Measurements from ENCODE around the gene LGALS7. TPM values are rescaled to one million over a fixed set of nuclear protein-coding genes. Genes with fewer than 3 reads are reported as not detected.

The LGALS7 gene
- total and polyA plus RNA-seq, 7 experiments from 2014 or later, result not detected

DNA sequence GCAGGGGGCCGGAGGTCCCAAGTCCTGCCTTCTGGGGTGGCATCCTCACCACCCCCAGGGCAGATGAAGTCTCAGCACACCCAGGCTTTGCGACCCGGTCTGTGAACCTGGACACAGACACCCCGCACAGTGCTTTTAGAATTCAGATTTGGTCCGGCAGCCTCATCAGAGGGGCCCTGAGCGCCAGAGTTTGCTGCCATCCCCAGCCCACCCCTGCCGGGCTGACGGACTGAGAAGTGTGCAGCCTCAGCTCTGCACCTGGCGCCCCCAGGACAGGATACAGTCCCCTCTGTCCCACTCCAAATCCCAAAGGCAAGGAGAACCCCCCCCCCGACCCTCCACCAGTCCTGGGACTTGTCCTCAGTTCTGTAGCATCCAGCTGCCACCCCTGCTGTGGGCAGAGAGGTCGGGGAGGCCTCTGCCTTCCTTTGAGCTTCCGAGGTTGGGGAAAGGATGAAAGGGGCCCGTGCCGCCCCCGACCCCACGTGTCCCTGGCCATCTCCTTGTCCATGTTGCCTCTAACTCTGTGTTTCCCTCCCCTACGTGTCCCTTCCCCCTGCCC, 45.9 kb downstream of the LGALS7 start:
- intact Hi-C loops (cut with micrococcal nuclease), result no loop called here

GRCh38 chr19:38726761-38727301, 46.5 kb downstream of the LGALS7 start:
- Histone ChIP-seq H3K36me3 (ENCODE audit: control insufficient read depth in 2 of 3, insufficient read depth in 3 of 3, low read length in 3 of 3) (peaks cover 0 to 49% (median 0%) of the 10 kb centered on the region in 3 experiments), H3K27me3 (ENCODE audit: control insufficient read depth in 2 of 2, insufficient read depth in 2 of 2, low read length in 2 of 2) (no peaks in the 10 kb centered on the region), H3K27ac (ENCODE audit: low read depth, low read length) (no peak overlapping the region), H3K9me3 (ENCODE audit: control insufficient read depth in 2 of 3, low read length in 3 of 3) (no peaks in the 10 kb centered on the region), H3K4me3 (ENCODE audit: low read length) (no peak overlapping the region), H3K4me1 (ENCODE audit: control insufficient read depth in 2 of 2, insufficient read depth in 2 of 2, low read length in 2 of 2) (no peaks in the 10 kb centered on the region)
- no peaks in the 10 kb centered on the region for H3K9me3 Mint-ChIP-seq
- intact Hi-C loops (cut with micrococcal nuclease), result no loop called here
- no peak overlapping the region for H3K27ac Mint-ChIP-seq
- POLR2A ChIA-PET, result no interaction called here
- CTCF ChIA-PET, result interaction anchor here (0.5 to 0.6 kb wide), 2 partner anchors 15 to 23 kb away, joined by 3 to 4 read pairs; no protein-coding TSS in a partner anchor
- H3K4me1 Mint-ChIP-seq, result peaks cover 0 to 19% (median 4%) of the 10 kb centered on the region in 7 donors
- H3K4me3 Mint-ChIP-seq, result no peak overlapping the region
- H3K36me3 Mint-ChIP-seq, result peaks cover 0 to 12% (median 0%) of the 10 kb centered on the region in 5 donors
- ATAC-seq, result peak; percentile 72
- H3K27me3 Mint-ChIP-seq, result no peaks in the 10 kb centered on the region
- no peak for DNase-seq

More for the DNA sequence above, 45.9 kb downstream of the LGALS7 start:
- Histone ChIP-seq H3K27ac (ENCODE audit: low read depth, low read length) (no peak overlapping the region), H3K4me1 (ENCODE audit: control insufficient read depth in 2 of 2, insufficient read depth in 2 of 2, low read length in 2 of 2) (no peaks in the 10 kb centered on the region), H3K27me3 (ENCODE audit: control insufficient read depth in 2 of 2, insufficient read depth in 2 of 2, low read length in 2 of 2) (no peaks in the 10 kb centered on the region), H3K4me3 (ENCODE audit: low read length) (no peak overlapping the region), H3K36me3 (ENCODE audit: control insufficient read depth in 2 of 3, insufficient read depth in 3 of 3, low read length in 3 of 3) (peaks cover 0 to 44% (median 0%) of the 10 kb centered on the region in 3 experiments), H3K9me3 (ENCODE audit: control insufficient read depth in 2 of 3, low read length in 3 of 3) (no peaks in the 10 kb centered on the region)
- H3K4me3 Mint-ChIP-seq, result no peak overlapping the region
- no peaks in the 10 kb centered on the region for H3K9me3 Mint-ChIP-seq
- H3K36me3 Mint-ChIP-seq, result peaks cover 0 to 14% (median 0%) of the 10 kb centered on the region in 5 donors
- H3K4me1 Mint-ChIP-seq, result peaks cover 0 to 19% (median 4%) of the 10 kb centered on the region in 7 donors
- no peak for ATAC-seq
- POLR2A ChIA-PET, result no interaction called here
- no peak overlapping the region for H3K27ac Mint-ChIP-seq
- CTCF ChIA-PET, result interaction anchor here (0.5 kb wide), 1 partner anchor 14 kb away, joined by 3 read pairs; no protein-coding TSS in a partner anchor
- H3K27me3 Mint-ChIP-seq, result no peaks in the 10 kb centered on the region
- no peak for DNase-seq

DNA sequence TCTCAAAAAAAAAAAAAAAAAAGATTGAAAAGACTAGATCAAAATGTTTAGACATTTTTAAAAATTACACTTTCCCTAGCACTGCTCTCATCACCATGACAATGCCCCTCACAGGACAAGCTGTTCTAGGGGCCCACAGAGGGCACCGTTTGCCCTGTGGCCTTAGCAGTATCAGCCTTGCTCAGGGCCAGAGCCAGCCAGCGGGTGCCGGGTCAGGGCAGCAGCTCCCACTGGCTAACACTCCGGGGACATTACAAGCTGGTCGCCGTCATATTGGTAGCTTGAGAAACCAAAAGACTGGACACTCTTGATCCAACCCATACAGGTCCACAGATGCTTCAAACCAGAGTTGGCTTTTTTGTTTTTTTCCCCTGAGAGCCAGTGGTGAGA, 47.0 kb downstream of the LGALS7 start:
- H3K4me3 Mint-ChIP-seq, result no peak overlapping the region
- H3K36me3 Mint-ChIP-seq, result peaks cover 0 to 12% (median 0%) of the 10 kb centered on the region in 5 donors
- Histone ChIP-seq H3K9me3 (ENCODE audit: control insufficient read depth in 2 of 3, low read length in 3 of 3) (no peaks in the 10 kb centered on the region), H3K4me1 (ENCODE audit: control insufficient read depth in 2 of 2, insufficient read depth in 2 of 2, low read length in 2 of 2) (no peaks in the 10 kb centered on the region), H3K27me3 (ENCODE audit: control insufficient read depth in 2 of 2, insufficient read depth in 2 of 2, low read length in 2 of 2) (no peaks in the 10 kb centered on the region), H3K36me3 (ENCODE audit: control insufficient read depth in 2 of 3, insufficient read depth in 3 of 3, low read length in 3 of 3) (peaks cover 0 to 55% (median 0%) of the 10 kb centered on the region in 3 experiments), H3K4me3 (ENCODE audit: low read length) (no peak overlapping the region), H3K27ac (ENCODE audit: low read depth, low read length) (no peak overlapping the region)
- DNase-seq (no peak), ATAC-seq (no peak)
- peaks cover 0 to 19% (median 4%) of the 10 kb centered on the region in 7 donors for H3K4me1 Mint-ChIP-seq
- no peaks in the 10 kb centered on the region for H3K27me3 Mint-ChIP-seq
- ChIA-PET POLR2A (no interaction called here), CTCF (interaction anchor here (0.6 to 0.7 kb wide), 2 partner anchors 23 to 35 kb away, joined by 4 read pairs; no protein-coding TSS in a partner anchor)
- intact Hi-C loops (cut with micrococcal nuclease), result no loop called here
- no peak overlapping the region for H3K27ac Mint-ChIP-seq
- H3K9me3 Mint-ChIP-seq, result no peaks in the 10 kb centered on the region

DNA sequence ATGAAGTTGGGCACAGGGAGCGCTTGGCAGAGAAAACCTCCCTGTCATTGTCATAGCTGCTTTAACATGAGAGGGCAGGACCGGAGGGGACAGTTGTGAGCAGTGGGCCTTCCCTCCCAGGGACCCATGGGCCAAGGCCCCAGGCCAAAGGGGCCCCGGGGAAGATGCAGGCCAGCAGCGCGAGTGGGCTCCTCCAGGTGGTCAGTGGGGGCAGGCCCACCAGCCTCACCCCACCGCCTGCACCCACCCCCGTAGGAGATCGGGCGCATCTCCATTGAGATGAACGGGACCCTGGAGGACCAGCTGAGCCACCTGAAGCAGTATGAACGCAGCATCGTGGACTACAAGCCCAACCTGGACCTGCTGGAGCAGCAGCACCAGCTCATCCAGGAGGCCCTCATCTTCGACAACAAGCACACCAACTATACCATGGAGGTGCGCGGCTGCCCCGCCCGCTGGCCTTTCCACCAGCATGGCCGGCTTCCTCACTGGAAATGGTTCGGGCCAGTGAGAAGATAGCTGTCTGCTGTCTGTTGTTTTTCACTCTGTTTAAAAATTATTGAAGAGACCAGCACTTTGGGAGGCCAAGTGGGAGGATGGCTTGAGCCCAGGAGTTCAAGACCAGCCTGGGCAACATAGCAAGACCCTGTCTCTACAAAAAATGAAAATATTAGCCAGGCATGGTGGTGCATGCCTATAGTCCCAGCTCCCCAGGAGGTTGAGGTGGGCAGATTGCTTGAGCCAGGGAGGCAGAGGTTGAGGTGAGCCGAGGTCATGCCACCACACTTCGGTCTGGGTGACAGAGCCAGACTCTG, 47.6 kb downstream of the LGALS7 start:
- Mint-ChIP-seq H3K27me3 (no peaks in the 10 kb centered on the region), H3K36me3 (peaks cover 0 to 12% (median 0%) of the 10 kb centered on the region in 5 donors), H3K9me3 (no peaks in the 10 kb centered on the region), H3K4me3 (no peak overlapping the region), H3K27ac (no peak overlapping the region), H3K4me1 (peaks cover 0 to 19% (median 4%) of the 10 kb centered on the region in 7 donors)
- no peak for ATAC-seq
- H3K27ac ChIP-seq (ENCODE audit: low read depth, low read length), result no peak overlapping the region
- ChIA-PET CTCF (interaction anchor here (0.6 to 0.7 kb wide), 2 partner anchors 22 to 36 kb away, joined by 4 read pairs; no protein-coding TSS in a partner anchor), POLR2A (no interaction called here)
- intact Hi-C loops (cut with micrococcal nuclease), result no loop called here
- H3K9me3 ChIP-seq (ENCODE audit: control insufficient read depth in 2 of 3, low read length in 3 of 3), result no peaks in the 10 kb centered on the region
- no peak for DNase-seq
- H3K36me3 ChIP-seq (ENCODE audit: control insufficient read depth in 2 of 3, insufficient read depth in 3 of 3, low read length in 3 of 3), result peaks cover 0 to 60% (median 0%) of the 10 kb centered on the region in 3 experiments
- H3K4me1 ChIP-seq (ENCODE audit: control insufficient read depth in 2 of 2, insufficient read depth in 2 of 2, low read length in 2 of 2), result no peaks in the 10 kb centered on the region
- H3K4me3 ChIP-seq (ENCODE audit: low read length), result no peak overlapping the region
- no peaks in the 10 kb centered on the region for H3K27me3 ChIP-seq (ENCODE audit: control insufficient read depth in 2 of 2, insufficient read depth in 2 of 2, low read length in 2 of 2)

DNA sequence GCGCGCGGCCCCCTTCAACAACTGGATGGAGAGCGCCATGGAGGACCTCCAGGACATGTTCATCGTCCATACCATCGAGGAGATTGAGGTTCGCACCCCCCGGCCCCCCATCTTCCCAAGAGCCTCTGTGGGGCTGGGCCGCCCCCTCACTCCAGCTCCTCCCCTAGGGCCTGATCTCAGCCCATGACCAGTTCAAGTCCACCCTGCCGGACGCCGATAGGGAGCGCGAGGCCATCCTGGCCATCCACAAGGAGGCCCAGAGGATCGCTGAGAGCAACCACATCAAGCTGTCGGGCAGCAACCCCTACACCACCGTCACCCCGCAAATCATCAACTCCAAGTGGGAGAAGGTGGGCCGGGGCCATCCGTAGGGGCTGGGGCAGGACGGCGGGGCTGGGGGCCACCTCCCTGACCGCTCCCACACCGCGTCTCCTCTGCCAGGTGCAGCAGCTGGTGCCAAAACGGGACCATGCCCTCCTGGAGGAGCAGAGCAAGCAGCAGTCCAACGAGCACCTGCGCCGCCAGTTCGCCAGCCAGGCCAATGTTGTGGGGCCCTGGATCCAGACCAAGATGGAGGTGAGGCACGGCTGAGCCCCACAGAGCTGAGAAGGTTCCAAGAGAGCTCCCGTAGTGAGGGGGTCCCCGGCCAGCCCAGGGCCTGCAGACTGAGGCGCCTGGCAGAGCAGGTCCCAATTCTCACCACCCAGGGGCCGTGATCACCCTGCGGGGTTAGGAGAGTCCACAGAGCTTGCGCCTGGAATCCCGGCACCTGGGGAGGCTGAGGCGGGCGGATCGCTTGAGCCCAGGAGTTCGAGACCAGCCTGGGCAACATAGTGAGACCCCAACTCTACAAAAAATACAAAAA, 49.1 kb downstream of the LGALS7 start:
- H3K9me3 Mint-ChIP-seq, result no peaks in the 10 kb centered on the region
- Histone ChIP-seq H3K36me3 (ENCODE audit: control insufficient read depth in 2 of 3, insufficient read depth in 3 of 3, low read length in 3 of 3) (peaks cover 0 to 71% (median 0%) of the 10 kb centered on the region in 3 experiments), H3K9me3 (ENCODE audit: control insufficient read depth in 2 of 3, low read length in 3 of 3) (no peaks in the 10 kb centered on the region), H3K27me3 (ENCODE audit: control insufficient read depth in 2 of 2, insufficient read depth in 2 of 2, low read length in 2 of 2) (no peaks in the 10 kb centered on the region), H3K4me1 (ENCODE audit: control insufficient read depth in 2 of 2, insufficient read depth in 2 of 2, low read length in 2 of 2) (no peaks in the 10 kb centered on the region), H3K27ac (ENCODE audit: low read depth, low read length) (no peak overlapping the region), H3K4me3 (ENCODE audit: low read length) (no peak overlapping the region)
- H3K27ac Mint-ChIP-seq, result no peak overlapping the region
- intact Hi-C loops (cut with micrococcal nuclease), result no loop called here
- H3K4me3 Mint-ChIP-seq, result no peak overlapping the region
- ChIA-PET CTCF (interaction anchor here (1.0 kb wide), 1 partner anchor 9 kb away, joined by 5 read pairs; no protein-coding TSS in a partner anchor), POLR2A (no interaction called here)
- H3K4me1 Mint-ChIP-seq, result peaks cover 0 to 8% (median 0%) of the 10 kb centered on the region in 7 donors
- no peaks in the 10 kb centered on the region for H3K27me3 Mint-ChIP-seq
- no peak for DNase-seq
- H3K36me3 Mint-ChIP-seq, result peaks cover 0 to 6% (median 0%) of the 10 kb centered on the region in 5 donors
- ATAC-seq, result no peak

GRCh38 chr19:38723606-38723965, 49.7 kb downstream of the LGALS7 start:
- Mint-ChIP-seq H3K36me3 (peaks cover 0 to 6% (median 0%) of the 10 kb centered on the region in 5 donors), H3K27me3 (no peaks in the 10 kb centered on the region), H3K9me3 (no peaks in the 10 kb centered on the region), H3K4me1 (peaks cover 0 to 8% (median 0%) of the 10 kb centered on the region in 7 donors), H3K4me3 (no peak overlapping the region), H3K27ac (no peak overlapping the region)
- Histone ChIP-seq H3K27me3 (ENCODE audit: control insufficient read depth in 2 of 2, insufficient read depth in 2 of 2, low read length in 2 of 2) (no peaks in the 10 kb centered on the region), H3K27ac (ENCODE audit: low read depth, low read length) (no peak overlapping the region), H3K9me3 (ENCODE audit: control insufficient read depth in 2 of 3, low read length in 3 of 3) (no peaks in the 10 kb centered on the region), H3K4me1 (ENCODE audit: control insufficient read depth in 2 of 2, insufficient read depth in 2 of 2, low read length in 2 of 2) (no peaks in the 10 kb centered on the region), H3K36me3 (ENCODE audit: control insufficient read depth in 2 of 3, insufficient read depth in 3 of 3, low read length in 3 of 3) (peaks cover 0 to 73% (median 0%) of the 10 kb centered on the region in 3 experiments), H3K4me3 (ENCODE audit: low read length) (no peak overlapping the region)
- ATAC-seq, result no peak
- DNase-seq, result no peak
- ChIA-PET CTCF (no interaction called here), POLR2A (no interaction called here)
- intact Hi-C loops (cut with micrococcal nuclease), result no loop called here
